ENCODE data around the gene RNF223. TPM values are rescaled to one million over a fixed set of nuclear protein-coding genes. Genes with fewer than 3 reads are reported as not detected.
"Not testable (repeated sequence)": the region's sequence is repeated elsewhere in the genome, so short reads cannot be mapped to it uniquely, and the experiment has no call there.

The RNF223 gene
- polyA plus RNA-seq, 3 donors = 0.29 to 0.40 TPM; not detected in 1

DNA sequence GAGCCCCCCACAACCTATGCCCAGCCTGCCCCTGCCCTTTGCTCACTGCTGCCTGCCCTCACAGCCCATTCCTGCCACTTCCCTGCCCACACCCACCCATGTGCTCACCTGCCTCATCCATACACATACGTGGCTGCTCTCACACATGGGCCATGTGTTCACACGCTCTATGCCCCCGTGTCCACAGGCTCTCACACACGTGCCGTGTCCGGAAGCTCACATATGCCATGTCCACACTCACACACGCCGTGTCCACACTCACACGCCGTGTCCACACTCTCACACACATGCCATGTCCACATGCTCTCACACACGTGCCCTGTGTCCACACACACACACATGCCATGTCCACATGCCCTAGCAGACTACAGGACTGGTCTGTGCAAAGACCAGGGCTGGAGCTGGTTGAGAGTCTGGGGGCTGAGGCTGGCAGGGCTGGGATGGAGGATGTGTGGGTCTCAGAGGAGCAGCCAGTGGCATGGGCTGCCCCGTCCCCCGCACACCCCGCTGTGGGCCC, 583 bp upstream of the RNF223 start:
- DNase-seq (ENCODE audit: low read depth in 3 of 3, low spot score in 2 of 3) = no peak

DNA sequence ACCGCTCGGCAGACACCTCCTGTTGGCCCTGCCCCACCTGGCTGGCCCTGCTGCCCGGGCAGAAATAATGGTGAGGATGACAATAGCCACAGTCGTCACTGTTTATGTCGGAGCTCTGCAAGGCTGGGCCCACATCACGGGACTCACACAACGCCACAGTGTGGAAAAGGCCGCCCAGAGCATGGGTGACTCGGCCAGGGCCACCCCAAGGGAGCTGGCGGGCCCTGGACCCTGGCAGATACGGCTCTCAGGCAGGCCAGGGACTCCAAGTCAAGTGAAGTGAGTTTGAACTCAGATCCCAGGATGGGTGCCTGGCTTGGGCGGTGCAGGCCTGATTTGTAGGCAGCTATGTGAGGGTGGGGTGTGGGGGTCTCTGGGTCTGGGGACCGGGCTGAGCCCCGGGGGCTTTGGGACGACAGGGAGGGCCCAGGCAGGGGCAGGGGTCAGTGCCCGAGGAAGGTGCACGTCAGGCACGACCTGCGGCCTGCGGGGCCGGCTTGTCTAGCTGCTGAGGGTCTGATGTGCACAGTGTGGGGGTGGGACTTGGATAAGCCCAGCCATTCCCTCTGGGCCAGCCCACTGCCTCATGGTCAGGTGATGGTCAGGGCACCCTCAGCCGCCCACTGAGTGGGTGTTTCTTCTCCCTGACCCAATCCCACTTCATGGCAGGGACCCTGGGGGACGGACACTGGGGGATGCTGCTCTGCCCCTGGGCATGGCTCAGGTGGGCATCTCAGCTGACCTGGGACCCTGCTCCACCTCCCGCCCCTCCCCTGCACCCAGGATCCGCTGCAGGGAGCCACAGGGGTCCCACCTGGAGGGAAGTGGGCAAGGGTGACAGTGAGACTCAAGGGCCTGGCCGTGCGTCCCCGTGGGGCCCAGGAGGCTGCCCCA, 1.0 kb downstream of the RNF223 start:
- DNase-seq (ENCODE audit: low read depth in 3 of 3, low spot score in 2 of 3) = no peak

DNA sequence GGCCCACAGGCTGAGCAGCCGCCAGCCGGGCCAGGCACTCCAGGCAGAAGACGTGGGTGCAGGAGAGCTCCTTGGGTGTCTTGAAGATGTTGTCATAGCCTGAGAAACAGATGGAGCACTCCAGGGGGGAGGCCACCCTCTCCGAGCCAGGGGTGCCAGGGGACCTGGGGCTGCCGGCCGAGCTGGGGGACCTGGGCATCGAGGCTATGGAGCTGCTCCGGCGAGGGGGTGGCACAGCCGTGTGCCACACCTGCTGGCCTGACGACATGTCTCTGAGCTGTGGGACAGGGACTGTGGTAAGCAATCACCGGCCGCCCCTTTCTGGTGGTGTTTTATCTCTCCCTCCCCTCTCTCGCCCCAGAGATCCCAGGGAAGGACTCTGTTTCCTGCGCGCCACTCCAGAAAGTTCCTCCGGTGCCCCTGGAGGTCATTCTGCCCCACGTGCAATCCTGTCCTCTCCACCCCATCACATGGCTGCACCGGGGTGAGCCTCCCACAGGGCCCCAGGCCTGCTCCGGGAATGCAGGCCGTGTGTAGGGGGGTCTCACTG, 1.7 kb downstream of the RNF223 start:
- DNase-seq (ENCODE audit: low read depth in 3 of 3, low spot score in 2 of 3) = no peak

DNA sequence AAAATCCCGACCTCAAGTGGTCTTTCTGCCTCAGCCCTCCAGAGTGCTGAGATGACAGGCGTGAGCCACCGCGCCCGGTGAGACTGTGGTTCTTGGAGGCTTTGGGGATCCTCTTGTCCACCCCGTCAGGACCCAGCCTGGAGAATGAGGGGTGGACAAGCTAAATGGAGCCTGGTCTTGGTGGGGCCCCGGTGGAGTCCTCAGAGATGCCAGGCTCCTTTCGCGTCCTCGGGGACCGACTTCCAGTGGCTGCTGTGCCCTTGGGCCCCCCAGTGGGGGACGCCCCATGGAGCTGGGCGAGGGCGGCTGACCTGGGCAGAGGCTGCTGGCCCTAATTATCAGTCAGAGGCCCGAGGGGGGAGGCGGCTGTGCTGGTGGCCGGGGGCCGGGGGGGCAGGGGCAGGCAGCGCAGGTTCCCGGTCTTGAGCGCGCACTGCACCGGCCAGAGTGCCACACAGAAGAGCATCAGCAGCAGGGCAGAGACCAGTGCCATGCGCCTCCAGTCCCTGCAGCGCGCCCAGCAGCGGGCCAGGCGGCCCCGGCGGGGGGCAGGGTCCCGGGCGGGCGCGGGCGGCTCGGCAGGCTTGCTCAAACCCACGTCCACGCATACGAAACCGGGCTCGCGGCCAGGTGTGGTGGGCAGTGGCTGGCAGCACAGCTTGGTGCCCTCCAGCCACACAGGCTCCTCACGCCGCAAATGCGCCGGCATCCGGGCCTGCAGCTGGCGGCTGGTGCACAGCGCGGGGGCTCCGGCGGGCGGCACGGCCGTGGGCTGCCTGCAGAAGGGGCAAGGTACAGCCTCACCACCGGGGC, 2.4 kb downstream of the RNF223 start:
- no peak for DNase-seq (ENCODE audit: low read depth in 3 of 3, low spot score in 2 of 3)

DNA sequence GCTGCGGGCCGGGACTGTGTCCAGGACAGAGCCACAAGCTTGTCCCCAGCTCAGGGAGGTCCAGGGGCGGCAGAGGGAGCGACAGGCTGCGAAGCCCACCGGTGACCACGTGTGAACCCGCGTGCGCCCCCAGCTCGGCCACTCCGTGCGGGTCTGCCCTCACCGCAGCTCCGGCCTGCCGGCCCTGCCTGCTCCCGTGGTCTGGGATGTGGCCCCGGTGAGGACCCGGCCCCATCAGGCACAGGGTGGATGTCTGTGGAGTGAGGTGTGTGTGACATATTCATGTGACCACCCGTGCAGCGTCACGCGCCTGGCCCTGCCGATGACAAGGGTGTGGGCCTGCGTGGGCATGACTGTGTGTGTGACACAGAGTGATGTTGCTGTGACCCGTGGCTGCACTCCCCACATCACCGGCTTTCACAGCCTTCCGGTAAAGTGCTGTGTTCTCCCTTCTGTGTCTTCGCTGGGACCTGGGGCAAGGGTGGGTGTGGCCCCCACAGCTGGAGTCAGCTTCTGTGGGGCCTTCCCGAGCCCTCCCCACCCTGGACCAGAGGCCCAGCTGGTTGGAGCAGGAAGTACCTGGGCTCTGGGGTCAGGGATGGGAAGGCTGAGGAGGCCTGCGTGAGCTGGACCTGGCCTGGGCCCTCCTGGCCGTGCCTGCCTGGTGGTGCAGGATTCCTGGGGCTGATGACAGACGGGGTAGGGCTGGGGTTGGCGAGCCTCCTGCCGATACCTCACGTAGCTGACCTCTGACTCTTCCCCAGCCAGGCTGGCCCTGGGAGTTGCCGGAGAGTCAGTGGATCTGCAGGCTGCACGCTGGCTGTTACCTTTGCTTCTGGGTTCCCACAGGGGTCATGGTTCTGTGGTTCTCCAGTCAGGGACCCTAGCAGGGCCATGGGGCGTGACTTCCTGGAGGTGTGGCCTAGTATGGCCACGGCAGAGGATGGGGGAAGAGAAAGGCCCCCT, 4.1 kb downstream of the RNF223 start:
- no peak for DNase-seq (ENCODE audit: low read depth in 3 of 3, low spot score in 2 of 3)

DNA sequence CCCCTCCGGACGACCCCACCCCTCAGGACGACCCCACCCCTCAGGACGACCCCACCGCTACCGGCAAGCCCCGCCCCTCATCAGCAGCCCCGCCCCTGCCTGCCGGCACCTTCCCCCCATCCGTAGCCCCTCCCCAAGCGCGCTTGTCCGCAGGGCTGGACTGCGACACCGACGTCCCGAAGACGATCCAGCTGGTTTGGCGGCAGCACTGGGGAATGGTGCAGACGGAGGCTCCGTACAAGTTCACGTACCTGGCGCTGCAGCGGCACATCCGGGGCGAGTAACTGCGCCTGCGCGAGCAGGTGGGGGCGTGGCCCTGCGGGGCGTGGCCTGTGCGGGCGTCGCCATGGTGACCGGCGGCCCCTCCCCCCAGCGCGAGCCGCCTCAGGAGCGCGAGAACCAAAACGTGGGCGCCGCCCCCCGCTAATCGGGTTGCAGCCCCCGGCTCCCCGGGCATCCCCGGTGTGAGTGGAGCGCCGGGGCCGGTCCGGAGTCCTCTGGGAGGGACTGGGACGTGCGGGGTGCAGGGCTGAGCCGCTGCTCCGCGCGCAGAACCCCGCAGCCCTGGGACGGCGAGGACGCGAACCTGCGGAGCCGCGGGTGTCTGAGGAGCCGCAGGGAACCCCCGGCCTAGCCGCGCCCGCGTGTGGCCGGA, 4.9 kb downstream of the RNF223 start:
- no peak for DNase-seq (ENCODE audit: low read depth in 3 of 3, low spot score in 2 of 3)

DNA sequence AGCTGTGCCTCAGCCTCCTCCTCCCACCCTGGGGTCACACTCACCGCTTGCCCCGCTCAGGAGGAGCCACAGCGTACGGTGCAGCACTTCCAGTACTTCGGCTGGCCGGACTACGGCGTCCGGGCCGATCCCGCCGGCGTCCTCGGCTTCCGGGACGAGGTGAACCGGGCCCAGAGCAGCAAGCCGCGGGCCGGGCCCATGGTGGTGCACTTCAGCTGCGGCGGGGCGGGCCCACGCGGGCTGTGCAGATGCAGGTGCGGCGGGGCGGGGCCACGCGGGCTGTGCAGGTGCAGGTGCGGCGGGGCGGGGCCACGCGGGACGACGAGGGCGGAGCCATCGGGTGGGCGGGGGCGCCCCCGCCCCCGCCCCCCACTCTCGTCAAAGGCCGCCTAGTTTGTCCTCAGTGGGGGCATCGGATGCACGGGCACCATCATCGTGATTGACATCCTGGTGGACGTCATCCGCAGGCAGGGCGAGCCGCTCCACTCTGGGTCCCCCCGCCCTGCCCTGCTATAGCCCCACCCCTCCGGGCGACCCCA, 5.5 kb downstream of the RNF223 start:
- DNase-seq (ENCODE audit: low read depth in 3 of 3, low spot score in 2 of 3) = no peak

DNA sequence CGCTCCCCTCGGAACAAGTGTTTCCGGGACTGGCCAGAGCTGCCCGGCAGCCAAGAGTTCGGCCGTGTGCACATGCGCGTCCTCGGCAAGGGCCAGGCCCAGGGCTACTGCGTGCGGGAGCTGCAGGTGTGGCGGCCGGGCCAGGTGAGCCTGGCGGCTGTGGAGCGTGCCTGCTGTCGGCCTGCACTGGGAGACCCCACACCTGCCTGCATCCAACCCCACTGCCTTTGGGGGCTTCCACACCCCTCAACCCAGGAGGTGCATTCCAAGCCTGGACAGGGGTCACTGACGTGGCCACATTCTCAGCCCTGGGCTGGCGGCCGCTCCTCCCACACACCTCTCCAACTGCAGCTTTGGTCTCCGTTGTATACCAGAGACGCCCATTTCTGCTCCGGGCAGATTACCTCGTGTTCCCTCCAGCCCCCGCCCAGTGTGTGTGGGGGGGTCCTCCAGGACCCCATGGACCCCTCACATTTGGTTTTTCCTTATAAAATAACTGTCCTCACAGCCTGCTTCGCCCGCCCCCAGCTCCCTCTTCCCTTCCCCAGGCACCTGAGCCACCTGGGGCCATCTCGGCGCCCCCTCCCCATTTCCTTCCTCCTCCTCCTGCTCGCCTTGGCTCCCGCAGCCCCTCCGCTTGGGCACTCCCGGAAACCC, 6.1 kb downstream of the RNF223 start:
- DNase-seq (ENCODE audit: low read depth in 3 of 3, low spot score in 2 of 3) = no peak

DNA sequence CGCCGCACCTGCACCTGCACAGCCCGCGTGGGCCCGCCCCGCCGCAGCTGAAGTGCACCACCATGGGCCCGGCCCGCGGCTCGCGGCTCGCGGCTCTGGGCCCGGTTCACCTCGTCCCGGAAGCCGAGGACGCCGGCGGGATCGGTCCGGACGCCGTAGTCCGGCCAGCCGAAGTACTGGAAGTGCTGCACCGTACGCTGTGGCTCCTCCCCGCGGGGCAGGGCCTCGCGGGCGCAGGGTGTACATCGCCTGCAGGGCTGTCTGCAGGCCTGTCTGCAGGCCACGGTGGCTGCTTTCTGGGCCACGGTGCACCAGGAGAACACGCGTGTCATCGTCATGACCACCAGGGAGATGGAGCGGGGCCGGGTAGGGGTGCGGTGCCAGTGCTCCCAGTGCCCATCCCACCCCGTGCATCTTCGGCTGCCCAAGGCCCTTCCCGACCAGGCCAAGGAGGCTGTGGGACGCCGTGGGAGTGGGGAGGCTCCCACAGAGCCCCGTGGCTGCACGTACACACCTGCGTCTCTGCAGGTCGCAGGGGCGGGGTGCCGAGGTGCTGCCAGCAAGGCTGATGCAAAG, 6.7 kb downstream of the RNF223 start:
- no peak for DNase-seq (ENCODE audit: low read depth in 3 of 3, low spot score in 2 of 3)

DNA sequence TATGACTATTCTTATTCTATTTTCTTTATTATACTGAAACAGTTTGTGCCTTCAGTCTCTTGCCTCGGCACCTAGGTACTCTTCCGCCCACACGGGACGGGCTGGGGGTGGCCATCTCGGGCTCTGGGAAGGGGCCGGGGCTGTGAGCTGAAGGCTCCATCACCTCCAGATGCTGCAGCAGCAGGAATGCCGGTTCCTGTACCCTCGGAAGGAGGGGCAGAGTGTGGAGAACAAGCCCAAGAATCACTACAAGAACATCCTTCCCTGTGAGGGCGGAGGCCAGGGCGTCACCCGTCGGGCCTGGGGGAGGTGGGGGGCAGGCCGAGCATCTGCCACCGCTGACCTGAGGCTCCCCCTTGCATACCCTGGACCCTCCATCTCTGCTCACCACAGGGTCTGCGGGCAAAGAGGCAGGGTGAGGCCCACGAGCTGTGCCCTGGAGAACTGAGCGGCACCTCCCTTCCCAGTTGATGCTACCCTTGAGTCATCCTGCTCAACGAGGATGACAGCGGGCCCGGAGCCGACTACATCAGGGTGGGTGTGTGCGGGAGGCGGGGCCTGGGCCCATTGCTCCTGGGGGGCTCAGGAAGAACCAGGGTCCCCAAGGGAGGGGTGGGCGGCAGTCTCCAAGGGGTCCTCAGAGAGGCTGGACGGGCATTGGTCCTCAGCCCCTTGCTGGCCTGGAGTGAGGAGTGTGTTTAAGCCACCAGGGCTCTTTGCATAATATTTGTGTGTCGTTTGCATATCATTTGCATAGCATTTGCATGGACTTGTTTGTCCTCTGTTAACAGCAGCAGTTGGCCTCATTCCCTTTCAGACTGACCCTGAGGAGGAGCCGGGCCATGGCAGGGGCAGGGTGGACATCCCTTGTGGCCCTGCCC, 7.5 kb downstream of the RNF223 start:
- no peak for DNase-seq (ENCODE audit: low read depth in 3 of 3, low spot score in 2 of 3)

DNA sequence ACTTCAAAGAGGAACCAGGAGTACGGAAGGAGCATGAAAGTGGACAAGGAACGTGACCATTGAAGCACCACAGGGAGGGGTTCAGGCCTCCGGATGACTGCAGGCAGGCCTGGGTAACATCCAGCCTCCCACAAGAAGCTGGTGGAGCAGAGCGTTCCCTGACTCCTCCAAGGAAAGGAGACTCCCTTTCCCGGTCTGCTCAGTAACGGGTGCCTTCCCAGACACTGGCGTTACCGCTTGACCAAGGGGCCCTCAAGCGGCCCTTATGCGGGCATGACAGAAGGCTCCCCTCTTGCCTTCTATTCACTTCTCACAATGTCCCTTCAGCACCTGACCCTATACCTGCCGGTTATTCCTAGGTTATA, 8.2 kb downstream of the RNF223 start:
- not testable (repeated sequence) for DNase-seq (ENCODE audit: low read depth in 3 of 3, low spot score in 2 of 3)

DNA sequence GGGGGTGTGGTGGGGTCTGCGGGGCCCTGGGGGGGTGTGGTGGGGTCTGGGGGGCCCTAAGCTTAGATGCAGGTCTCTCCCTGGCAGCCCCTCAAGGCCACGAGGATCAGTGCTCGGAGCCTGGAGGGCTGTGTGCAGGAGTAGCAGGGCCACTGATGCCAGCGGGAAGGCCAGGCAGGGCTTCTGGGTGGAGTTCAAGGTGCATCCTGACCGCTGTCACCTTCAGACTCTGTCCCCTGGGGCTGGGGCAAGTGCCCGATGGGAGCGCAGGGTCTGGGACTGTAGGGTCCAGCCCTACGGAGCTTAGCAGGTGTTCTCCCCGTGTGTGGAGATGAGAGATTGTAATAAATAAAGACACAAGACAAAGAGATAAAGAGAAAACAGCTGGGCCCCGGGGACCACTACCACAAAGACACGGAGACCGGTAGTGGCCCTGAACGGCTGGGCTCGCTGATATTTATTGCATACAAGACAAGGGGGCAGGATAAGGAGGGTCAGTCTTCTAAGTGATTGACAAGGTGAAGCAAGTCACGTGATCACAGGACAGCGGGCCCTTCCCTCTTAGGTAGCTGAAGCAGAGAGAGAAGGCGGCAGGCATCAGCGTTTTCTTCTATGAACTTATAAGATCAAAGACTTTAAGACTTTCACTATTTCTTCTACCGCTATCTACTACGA, 8.7 kb downstream of the RNF223 start:
- DNase-seq (ENCODE audit: low read depth in 3 of 3, low spot score in 2 of 3) = no peak

DNA sequence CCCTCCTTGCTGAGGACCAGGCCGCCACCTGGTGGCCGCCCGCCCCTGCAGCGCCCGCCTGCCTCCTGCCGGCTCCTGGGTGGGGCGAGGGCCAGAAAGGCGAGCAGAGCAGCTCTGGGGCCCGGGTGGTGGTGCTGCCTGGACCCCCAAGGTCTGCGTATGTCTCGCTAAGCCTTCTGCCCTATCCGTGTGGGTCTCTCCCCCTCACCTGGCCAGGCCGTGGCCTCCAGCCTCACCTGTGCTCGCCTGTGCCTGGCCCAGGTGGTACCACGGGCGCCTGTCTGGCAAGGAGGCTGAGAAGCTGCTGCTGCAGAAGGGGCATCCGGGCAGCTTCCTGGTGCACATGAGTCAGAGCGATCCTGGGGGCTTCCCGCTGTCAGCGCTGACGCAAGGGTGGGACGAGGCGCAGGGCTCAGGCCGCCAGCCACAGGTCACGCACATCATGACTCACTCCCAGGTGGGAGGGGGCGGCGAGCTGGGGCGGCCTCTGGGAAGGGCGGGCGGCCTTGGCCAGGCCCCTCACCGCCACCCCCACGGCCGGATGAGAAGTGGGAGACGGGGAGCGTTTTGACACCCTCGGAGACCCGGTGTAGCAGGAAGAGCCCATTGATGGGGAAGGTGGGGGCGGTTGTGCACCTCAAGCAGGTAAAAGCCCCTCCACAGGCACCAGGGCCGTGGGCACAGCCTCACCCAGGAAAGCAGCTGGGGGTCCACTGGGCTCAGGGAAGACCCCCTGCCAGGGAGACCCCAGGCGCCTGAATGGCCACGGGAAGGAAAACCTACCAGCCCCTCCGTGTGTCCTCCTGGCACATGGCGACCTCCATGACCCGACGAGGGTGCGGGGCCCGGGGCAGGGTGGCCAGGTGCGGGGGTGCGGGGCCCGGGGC, 9.9 kb downstream of the RNF223 start:
- no peak for DNase-seq (ENCODE audit: low read depth in 3 of 3, low spot score in 2 of 3)

DNA sequence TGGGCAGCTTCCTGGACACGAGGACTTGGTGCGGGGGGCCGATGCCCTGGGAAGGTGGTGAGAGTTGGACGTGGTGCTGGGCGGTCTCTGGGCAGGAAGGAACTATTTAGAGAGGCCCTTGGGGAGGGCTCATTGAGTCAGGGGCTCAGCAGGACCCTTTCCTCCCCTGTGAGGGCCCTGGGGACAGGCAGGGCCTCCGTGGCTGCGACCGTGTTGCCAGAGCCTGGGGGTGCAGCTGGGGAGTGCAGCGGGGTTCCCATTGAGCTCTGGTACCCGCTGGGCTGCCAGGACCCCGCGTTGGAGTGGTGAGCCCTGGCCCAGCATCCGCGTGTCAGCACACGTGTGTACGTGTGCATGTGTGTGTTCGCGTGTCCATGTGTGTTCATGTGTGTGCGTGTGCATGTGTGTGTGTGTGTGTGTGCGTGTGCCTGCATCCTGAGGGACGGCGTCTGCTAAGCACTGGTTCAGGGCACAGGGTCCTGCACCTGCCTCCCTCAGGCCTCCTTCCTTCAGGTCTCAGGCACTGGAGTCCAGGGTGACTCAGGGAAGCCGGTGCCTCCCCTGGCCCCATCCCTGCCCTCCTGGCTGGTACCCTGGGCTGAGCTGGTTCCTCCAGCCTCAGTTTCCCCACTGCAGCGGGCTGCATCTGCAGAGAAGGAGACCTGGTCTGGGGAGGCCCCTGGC, 10.7 kb downstream of the RNF223 start:
- DNase-seq (ENCODE audit: low read depth in 3 of 3, low spot score in 2 of 3) = no peak

DNA sequence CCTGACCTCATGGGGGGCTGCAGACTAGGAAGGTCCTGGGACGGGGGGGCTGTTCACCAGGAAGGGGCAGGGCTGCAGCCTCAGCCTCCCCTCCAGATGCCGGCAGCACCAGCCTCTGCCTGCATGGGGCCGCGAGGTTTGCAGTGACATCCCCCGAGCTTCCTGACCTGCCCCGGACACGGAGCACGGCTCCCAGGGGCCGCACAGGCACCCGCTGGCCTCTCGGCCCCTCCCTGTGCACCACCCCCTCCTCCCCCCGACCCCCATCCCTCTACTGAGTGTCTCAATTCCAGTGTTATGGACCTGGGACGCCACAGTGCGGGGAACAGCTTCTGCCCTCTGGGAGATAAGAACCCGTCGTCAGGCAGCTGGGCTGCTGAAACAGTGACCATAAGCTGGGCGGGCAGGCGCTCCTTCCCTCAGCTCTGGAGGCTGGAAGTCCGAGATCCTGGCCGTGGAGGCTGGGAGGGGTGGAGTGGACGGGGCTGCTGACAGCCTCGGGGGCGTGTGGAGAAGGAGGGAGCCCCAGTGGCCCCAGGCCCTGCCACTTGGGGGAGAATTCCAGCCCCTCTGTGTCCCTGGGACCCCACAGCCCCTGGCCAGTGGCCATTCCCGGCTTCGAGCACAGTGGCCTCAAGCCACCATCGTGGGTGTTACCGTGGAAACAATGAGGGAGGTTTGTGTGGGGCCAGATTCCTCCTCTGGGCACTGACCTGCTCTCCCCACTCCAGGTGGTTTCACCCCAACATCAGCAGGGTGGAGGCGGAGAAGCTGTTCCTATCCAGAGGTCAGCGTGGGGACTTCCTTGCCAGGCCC, 11.6 kb downstream of the RNF223 start:
- no peak for DNase-seq (ENCODE audit: low read depth in 3 of 3, low spot score in 2 of 3)

All from right renal cortex interstitium (tissue), 3 donors.